H9 (cell line): ENCODE data around the gene FAM20A. TPM values are rescaled to one million over a fixed set of nuclear protein-coding genes. Genes with fewer than 3 reads are reported as not detected.

Experiments used
- DNase-seq: peaks from one replicate; pipeline ENCODE4 v3.0.0-alpha.2; 2017
- H2AFZ ChIP-seq: one replicate; pipeline ENCODE4 v1.6.1; 2013; ENCODE audit warnings: mild to moderate bottlenecking, low read length, control low read depth, moderate library complexity
- H2AK5ac ChIP-seq: 2 replicates; pipeline ENCODE4 v1.6.1; 2013; ENCODE audit warnings: low read length, control low read depth, mixed read lengths; ENCODE audit not compliant: insufficient read length
- H2BK120ac ChIP-seq: one replicate; pipeline ENCODE4 v1.6.1; 2013; ENCODE audit warnings: low read depth, mild to moderate bottlenecking, low read length, control low read depth, inconsistent platforms; ENCODE audit not compliant: poor library complexity, severe bottlenecking
- H2BK12ac ChIP-seq: 2 replicates; pipeline ENCODE4 v1.6.1; 2013; ENCODE audit warnings: low read length, control low read depth, mixed read lengths, low read depth; ENCODE audit not compliant: insufficient read length
- H2BK15ac ChIP-seq: 2 replicates; pipeline ENCODE4 v1.6.1; 2013; ENCODE audit warnings: low read depth, low read length, control low read depth
- H2BK20ac ChIP-seq: one replicate; pipeline ENCODE4 v1.6.1; 2013; ENCODE audit warnings: low read depth, mild to moderate bottlenecking, low read length, control low read depth, inconsistent platforms; ENCODE audit not compliant: poor library complexity, severe bottlenecking
- H2BK5ac ChIP-seq: 2 replicates; pipeline ENCODE4 v1.6.1; 2013; ENCODE audit warnings: low read length, control low read depth, mixed read lengths; ENCODE audit not compliant: insufficient read length
- H3K14ac ChIP-seq: 2 replicates; pipeline ENCODE4 v1.6.1; 2013; ENCODE audit warnings: low read length, control low read depth; ENCODE audit not compliant: insufficient read depth
- H3K18ac ChIP-seq: 2 replicates; pipeline ENCODE4 v1.6.1; 2013; ENCODE audit warnings: low read depth, mild to moderate bottlenecking, mixed read lengths, low read length, control low read depth; ENCODE audit not compliant: insufficient read length
- H3K23ac ChIP-seq: 2 replicates; pipeline ENCODE4 v1.6.1; 2013; ENCODE audit warnings: low read length, control low read depth, mixed read lengths, low read depth; ENCODE audit not compliant: insufficient read length
- H3K23me2 ChIP-seq: 2 replicates; pipeline ENCODE4 v1.6.1; 2013; ENCODE audit warnings: low read depth, mild to moderate bottlenecking, mixed read lengths, low read length, control low read depth; ENCODE audit not compliant: insufficient read length, poor library complexity, severe bottlenecking
- H3K27ac ChIP-seq: 2 replicates; pipeline ENCODE4 v1.5.1; 2013; ENCODE audit warnings: low read length, control low read depth, mixed read lengths, low read depth; ENCODE audit not compliant: insufficient read length
- H3K27me3 ChIP-seq: 2 replicates; pipeline ENCODE4 v1.6.1; 2013; ENCODE audit warnings: low read length, control low read depth, inconsistent platforms; ENCODE audit not compliant: insufficient read depth
- H3K4ac ChIP-seq: 2 replicates; pipeline ENCODE4 v1.6.1; 2013; ENCODE audit warnings: low read depth, mild to moderate bottlenecking, control low read depth, inconsistent platforms, low read length, moderate library complexity
- H3K4me1 ChIP-seq: 2 replicates; pipeline ENCODE4 v1.6.1; 2013; ENCODE audit warnings: low read length, control low read depth, inconsistent platforms; ENCODE audit not compliant: insufficient read depth
- H3K4me2 ChIP-seq: 2 replicates; pipeline ENCODE4 v1.6.1; 2013; ENCODE audit warnings: low read length, control low read depth, mixed read lengths; ENCODE audit not compliant: insufficient read length, insufficient read depth
- H3K56ac ChIP-seq: 2 replicates; pipeline ENCODE4 v1.6.1; 2013; ENCODE audit warnings: low read depth, mild to moderate bottlenecking, mixed read lengths, low read length, control low read depth; ENCODE audit not compliant: insufficient read length
- H3K79me1 ChIP-seq: 2 replicates; pipeline ENCODE4 v1.6.1; 2013; ENCODE audit warnings: low read depth, mild to moderate bottlenecking, moderate library complexity, low read length, control low read depth, inconsistent platforms; ENCODE audit not compliant: insufficient read depth, poor library complexity, severe bottlenecking
- H3K79me2 ChIP-seq: 2 replicates; pipeline ENCODE4 v1.6.1; 2013; ENCODE audit warnings: low read length, control low read depth, inconsistent platforms; ENCODE audit not compliant: insufficient read depth
- H3K9ac ChIP-seq: 2 replicates; pipeline ENCODE4 v1.6.1; 2013; ENCODE audit warnings: low read length, control low read depth, mixed read lengths; ENCODE audit not compliant: insufficient read length; ENCODE audit errors: extremely low read depth
- H3K9me3 ChIP-seq: one replicate; pipeline ENCODE4 v1.6.1; 2013; ENCODE audit warnings: low read depth, low read length, inconsistent platforms; ENCODE audit not compliant: control insufficient read depth
- H3T11ph ChIP-seq: one replicate; pipeline ENCODE4 v1.6.1; 2013; ENCODE audit warnings: mild to moderate bottlenecking, low read length, control low read depth, inconsistent platforms
- H4K20me1 ChIP-seq: one replicate; pipeline ENCODE4 v1.6.1; 2013; ENCODE audit not compliant: control insufficient read depth, insufficient read length, insufficient read depth
- H4K5ac ChIP-seq: 2 replicates; pipeline ENCODE4 v1.6.1; 2013; ENCODE audit warnings: low read depth, mild to moderate bottlenecking, mixed read lengths, low read length, control low read depth; ENCODE audit not compliant: insufficient read length
- H4K8ac ChIP-seq: replicated peaks from 2 replicates; pipeline ENCODE4 v1.6.1; 2013; ENCODE audit warnings: low read length, control low read depth, mixed read lengths, low read depth; ENCODE audit not compliant: insufficient read length
- H4K91ac ChIP-seq: 2 replicates; pipeline ENCODE4 v1.6.1; 2013; ENCODE audit warnings: low read depth, mild to moderate bottlenecking, moderate library complexity, mixed read lengths, low read length, control low read depth; ENCODE audit not compliant: insufficient read length
- H3K27ac Mint-ChIP-seq, 3 experiments: 2 replicates in 2 of 3; 3 replicates in 1 of 3; pipeline ENCODE4 v1.8.0; 2020 to 2021; ENCODE audit warnings: mixed read lengths in 3 of 3, mild to moderate bottlenecking in 1 of 3, moderate library complexity in 1 of 3
- H3K27me3 Mint-ChIP-seq: 2 replicates; pipeline ENCODE4 v1.8.0; 2021; ENCODE audit warnings: low read depth, mild to moderate bottlenecking, moderate library complexity, mixed read lengths
- H3K36me3 Mint-ChIP-seq, 3 experiments: 2 replicates in 2 of 3; 3 replicates in 1 of 3; pipeline ENCODE4 v1.8.0; 2020 to 2021; ENCODE audit warnings: low read depth in 3 of 3, mixed read lengths in 3 of 3; ENCODE audit not compliant: insufficient read depth in 1 of 3
- H3K4me1 Mint-ChIP-seq, 2 experiments: 2 replicates each; pipeline ENCODE4 v1.8.0; 2020; ENCODE audit warnings: mixed read lengths in 2 of 2
- H3K4me3 Mint-ChIP-seq, 2 experiments: 2 replicates in 1 of 2; 3 replicates in 1 of 2; pipeline ENCODE4 v1.8.0; 2020 to 2021; ENCODE audit warnings: mild to moderate bottlenecking in 2 of 2, mixed read lengths in 2 of 2, moderate library complexity in 1 of 2
- H3K9me3 Mint-ChIP-seq, 2 experiments: 2 replicates in 1 of 2; 3 replicates in 1 of 2; pipeline ENCODE4 v1.8.0; 2020; ENCODE audit warnings: mild to moderate bottlenecking in 2 of 2, mixed read lengths in 2 of 2, moderate library complexity in 1 of 2
- CTCF ChIP-seq: fragments of 200-600 bp; sonication (generic); conservative IDR thresholded peaks from 3 replicates; pipeline ENCODE4 v1.8.0; 2021; ENCODE audit warnings: antibody characterized with exemption, mild to moderate bottlenecking
- WGBS: extraction: QIAGEN DNeasy Blood & Tissue Kit; methylation state at CpG from one replicate; pipeline ENCODE4 v1.1.7; 2013; ENCODE audit warnings: missing lambda C conversion rate, low lambda C conversion rate, mixed read lengths; ENCODE audit not compliant: insufficient read length; ENCODE audit errors: extremely low coverage; 5-methylcytosine and 5-hydroxymethylcytosine counted together
- total RNA-seq: library from RNA; stranded (reverse); gene quantifications from 2 replicates; pipeline ENCODE4 v1.2.1, GENCODE V29; 2021

Gene FAM20A
- total RNA-seq, 1 experiment from 2014 or later: 34.4 TPM

GRCh38 chr17:68591583-68591982 lies 9.6 kb downstream of the FAM20A start:
- Histone ChIP-seq H2AFZ (no peak overlapping the region), H2BK15ac (no peak overlapping the region), H3K27ac (no peak overlapping the region), H4K91ac (no peak overlapping the region), H3K4ac (no peak overlapping the region), H3K23ac (no peak overlapping the region), H3K9me3 (no peaks in the 10 kb centered on the region), H2BK120ac (no peak overlapping the region), H4K8ac (no peak overlapping the region), H3K9ac (peak overlapping the region; percentile 13), H3T11ph (no peak overlapping the region), H3K18ac (no peak overlapping the region), H3K23me2 (no peaks in the 10 kb centered on the region), H4K20me1 (no peaks in the 10 kb centered on the region), H3K14ac (no peak overlapping the region), H2BK12ac (no peak overlapping the region), H3K79me1 (no peaks in the 10 kb centered on the region), H3K27me3 (no peaks in the 10 kb centered on the region), H2AK5ac (no peak overlapping the region), H4K5ac (no peak overlapping the region), H2BK20ac (no peak overlapping the region), H3K4me1 (no peaks in the 10 kb centered on the region; the same call in 1 of the 2 replicates), H3K4me2 (no peak overlapping the region), H3K56ac (no peak overlapping the region), H2BK5ac (no peak overlapping the region), H3K79me2 (no peaks in the 10 kb centered on the region)
- H3K27me3 Mint-ChIP-seq: no peaks in the 10 kb centered on the region; the same call in 1 of the 2 replicates
- H3K27ac Mint-ChIP-seq: 0 out of 7 replicates have a peak overlapping the region, but pooled peaks of 1 of the 3 experiments have one; percentile 76
- H3K4me3 Mint-ChIP-seq: peak overlapping the region in 1 of 2 experiments; percentile 38; a peak in 3 of 5 replicates
- peak; percentile 92 for DNase-seq
- no CpG with 5 or more reads among the region's 12 CpGs for WGBS
- peaks cover 7 to 16% of the 10 kb centered on the region in 2 experiments; a peak in 4 of 5 replicates for H3K9me3 Mint-ChIP-seq
- no peak for TF ChIP-seq CTCF
- peaks cover 13 to 22% of the 10 kb centered on the region in 2 experiments for H3K4me1 Mint-ChIP-seq
- peaks cover 0 to 85% (median 65%) of the 10 kb centered on the region in 3 experiments; a peak in 5 of 7 replicates for H3K36me3 Mint-ChIP-seq
